Transverse colon (tissue), 4 donors: Measurements from ENCODE around the gene SP6. TPM values are rescaled to one million over a fixed set of nuclear protein-coding genes. Genes with fewer than 3 reads are reported as not detected.

ENCODE experiments used
- DNase-seq: peaks from one replicate; pipeline ENCODE4 v3.0.0-alpha.2; 2019
- H3K27ac ChIP-seq, 4 donors: fragments of 200-600 bp; sonication (generic); 2 replicates each; pipeline ENCODE4 v1.5.1; 2016 to 2018; ENCODE audit warnings: inconsistent platforms in 4 of 4
- H3K27me3 ChIP-seq: fragments of 200-600 bp; sonication (generic); 2 replicates; pipeline ENCODE4 v1.5.1; 2017; ENCODE audit warnings: inconsistent platforms
- H3K36me3 ChIP-seq, 4 donors: fragments of 200-600 bp; sonication (generic); 2 replicates each; pipeline ENCODE4 v1.5.1; 2017 to 2019; ENCODE audit warnings: inconsistent platforms in 4 of 4
- H3K4me1 ChIP-seq, 4 donors: fragments of 200-600 bp; sonication (generic); 2 replicates each; pipeline ENCODE4 v1.5.1; 2017 to 2020; ENCODE audit warnings: inconsistent platforms in 4 of 4
- H3K4me3 ChIP-seq, 4 donors: fragments of 200-600 bp; sonication (generic); 1 replicate in 1 of 4; 2 replicates in 3 of 4; pipeline versions ENCODE4 v1.5.1 to v1.6.1; 2017 to 2019; ENCODE audit warnings: inconsistent platforms in 4 of 4
- H3K9me3 ChIP-seq, 2 donors: fragments of 200-600 bp; sonication (generic); 2 replicates each; pipeline ENCODE4 v1.5.1; 2017 to 2019; ENCODE audit warnings: inconsistent platforms in 2 of 2
- EP300 ChIP-seq: sonication (generic); formaldehyde crosslinking; IDR thresholded peaks from one replicate; pipeline ENCODE4 v1.6.1; 2017; ENCODE audit warnings: antibody characterized with exemption, low read depth
- POLR2A ChIP-seq: fragments of 450-650 bp; IDR thresholded peaks from one replicate; pipeline ENCODE4 v1.6.1; 2016; ENCODE audit warnings: antibody characterized with exemption, mild to moderate bottlenecking, moderate library complexity
- POLR2AphosphoS5 ChIP-seq, 3 donors: sonication (generic); formaldehyde crosslinking; IDR thresholded peaks; one replicate each; pipeline ENCODE4 v1.6.1; 2016; ENCODE audit warnings: antibody characterized with exemption in 3 of 3
- WGBS, 2 donors: methylation state at CpG; one replicate each; pipeline ENCODE4 v1.1.5; 2018; ENCODE audit warnings: low coverage in 1 of 2; 5-methylcytosine and 5-hydroxymethylcytosine counted together
- in situ Hi-C, 4 donors: fragments of 200-750 bp; cut with MboI; loops; one replicate each; pipeline versions ENCODE4 v1.15.0 to v1.15.1; 2017; ENCODE audit warnings: low sequenced_read_pairs in 3 of 4, low pct_ligation_motif_present in 1 of 4, low pct_unique_long_range_greater_than_20kb in 1 of 4
- intact Hi-C: fragments of 100-400 bp; cut with DNase I; formaldehyde crosslinking; loops from one replicate; pipeline ENCODE4 v1.15.1; 2023; ENCODE audit warnings: low total_unique reads
- total RNA-seq, 4 donors: library from RNA; depleted of rRNA; stranded (reverse); fragments of >200 nt; gene quantifications; one replicate each; pipeline ENCODE4 v1.1.0, GENCODE V29; 2016
- TF ChIP-seq, protein P1 (sequence below), 5 experiments: fragments of 200-600 bp in 3 of 5; fragments of 450-650 bp in 2 of 5; sonication (generic) in 3 of 5; IDR thresholded peaks; 1 replicate in 2 of 5; 2 replicates in 3 of 5; pipeline ENCODE4 v1.5.1; 2016 to 2017; ENCODE audit warnings: antibody characterized with exemption in 5 of 5, inconsistent platforms in 3 of 5, mild to moderate bottlenecking in 2 of 5, moderate library complexity in 1 of 5

Gene SP6
- total RNA-seq, 4 donors from 2014 or later = 0.40 to 5.9 (median 4.9) TPM

DNA sequence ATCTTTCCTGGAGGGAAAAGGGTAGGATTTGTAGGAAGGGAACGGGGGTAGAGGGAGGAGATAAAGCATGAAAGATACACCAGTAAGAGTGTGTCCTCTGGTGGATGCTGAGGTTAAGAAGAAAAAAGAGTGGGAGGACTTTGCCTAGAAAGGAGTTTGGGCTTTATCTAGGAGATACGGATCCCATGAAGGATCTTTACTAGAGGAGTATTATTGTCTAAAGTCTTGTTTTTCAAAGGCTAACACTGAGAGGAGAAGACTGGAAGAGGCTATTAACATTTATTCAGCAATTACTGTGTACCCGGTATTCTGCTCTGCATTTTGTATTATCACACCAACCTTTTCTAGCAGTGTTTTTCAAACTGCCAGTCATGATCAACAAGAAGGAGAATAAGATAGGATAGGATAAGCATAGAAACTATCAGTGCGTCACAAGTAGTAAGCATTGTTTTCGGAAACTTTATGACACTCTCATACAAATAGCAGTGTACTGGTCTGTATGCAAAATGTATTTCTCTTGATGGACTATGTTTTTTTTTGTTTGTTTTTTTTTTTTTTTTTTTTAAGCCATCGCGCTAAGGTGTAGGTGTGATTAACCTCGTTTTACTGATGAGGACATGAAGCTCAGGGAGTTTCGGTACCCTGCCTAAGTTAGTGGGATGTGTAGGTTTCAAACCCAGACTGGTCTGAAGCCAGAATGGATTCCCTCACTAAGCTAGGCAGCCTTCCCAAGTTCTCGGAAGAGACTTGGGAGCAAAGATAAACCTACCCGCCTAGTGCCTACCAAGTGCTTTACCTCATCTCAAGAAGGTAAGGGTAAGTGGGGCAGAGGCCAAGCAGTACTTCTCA is 43.8 kb upstream of the SP6 start:
- Histone ChIP-seq H3K9me3 (no peaks in the 10 kb centered on the region), H3K36me3 (no peaks in the 10 kb centered on the region), H3K27ac (peak overlapping the region; percentile 91 to 98 (median 93)), H3K4me3 (peak overlapping the region; percentile 60 to 75 (median 66)), H3K4me1 (peaks cover 5 to 27% (median 19%) of the 10 kb centered on the region in 4 donors), H3K27me3 (no peaks in the 10 kb centered on the region)
- in situ Hi-C loops = loop anchor here in 2 of 4 donors (5.0 kb wide), 1 partner anchor 52 kb away; the partner anchor contains the start of gene SCRN2 (in 2 of the 2)
- no peak for DNase-seq
- intact Hi-C loops = no loop called here
- TF ChIP-seq, protein P1, sequence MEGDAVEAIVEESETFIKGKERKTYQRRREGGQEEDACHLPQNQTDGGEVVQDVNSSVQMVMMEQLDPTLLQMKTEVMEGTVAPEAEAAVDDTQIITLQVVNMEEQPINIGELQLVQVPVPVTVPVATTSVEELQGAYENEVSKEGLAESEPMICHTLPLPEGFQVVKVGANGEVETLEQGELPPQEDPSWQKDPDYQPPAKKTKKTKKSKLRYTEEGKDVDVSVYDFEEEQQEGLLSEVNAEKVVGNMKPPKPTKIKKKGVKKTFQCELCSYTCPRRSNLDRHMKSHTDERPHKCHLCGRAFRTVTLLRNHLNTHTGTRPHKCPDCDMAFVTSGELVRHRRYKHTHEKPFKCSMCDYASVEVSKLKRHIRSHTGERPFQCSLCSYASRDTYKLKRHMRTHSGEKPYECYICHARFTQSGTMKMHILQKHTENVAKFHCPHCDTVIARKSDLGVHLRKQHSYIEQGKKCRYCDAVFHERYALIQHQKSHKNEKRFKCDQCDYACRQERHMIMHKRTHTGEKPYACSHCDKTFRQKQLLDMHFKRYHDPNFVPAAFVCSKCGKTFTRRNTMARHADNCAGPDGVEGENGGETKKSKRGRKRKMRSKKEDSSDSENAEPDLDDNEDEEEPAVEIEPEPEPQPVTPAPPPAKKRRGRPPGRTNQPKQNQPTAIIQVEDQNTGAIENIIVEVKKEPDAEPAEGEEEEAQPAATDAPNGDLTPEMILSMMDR (IDR thresholded peaks at IDR 0.05) = no peak
- TF ChIP-seq POLR2A (no peak), POLR2AphosphoS5 (IDR thresholded peaks at IDR 0.05) (no peak), EP300 (no peak)
- 28 to 38% methylated on average over 9 to 11 of the region's 11 CpGs for WGBS, 2 donors

- H3K27ac ChIP-seq = no peak overlapping the region
- peaks cover 0 to 13% (median 8%) of the 10 kb centered on the region in 4 donors for H3K4me1 ChIP-seq
- H3K36me3 ChIP-seq = no peaks in the 10 kb centered on the region
- H3K27me3 ChIP-seq = no peaks in the 10 kb centered on the region
- H3K9me3 ChIP-seq = no peaks in the 10 kb centered on the region
- TF ChIP-seq POLR2A = no peak
- TF ChIP-seq POLR2AphosphoS5 (IDR thresholded peaks at IDR 0.05) = no peak
- TF ChIP-seq, protein P1 (IDR thresholded peaks at IDR 0.05) = no peak
- TF ChIP-seq EP300 = no peak
- WGBS, 2 donors = 67 to 78% methylated on average over 3 to 4 of the region's 4 CpGs
- DNase-seq = no peak
- H3K4me3 ChIP-seq = no peak overlapping the region
- in situ Hi-C loops (loop anchor here in 2 of 4 donors (5.0 kb wide), 1 partner anchor 49 kb away; the partner anchor contains the start of gene SCRN2 (in 2 of the 2)), intact Hi-C loops (loop anchor here (2.0 kb wide), 1 partner anchor 49 kb away; no protein-coding TSS in a partner anchor)
Measured at GRCh38 chr17:47891545-47892088, 40.7 kb upstream of the SP6 start.

DNA sequence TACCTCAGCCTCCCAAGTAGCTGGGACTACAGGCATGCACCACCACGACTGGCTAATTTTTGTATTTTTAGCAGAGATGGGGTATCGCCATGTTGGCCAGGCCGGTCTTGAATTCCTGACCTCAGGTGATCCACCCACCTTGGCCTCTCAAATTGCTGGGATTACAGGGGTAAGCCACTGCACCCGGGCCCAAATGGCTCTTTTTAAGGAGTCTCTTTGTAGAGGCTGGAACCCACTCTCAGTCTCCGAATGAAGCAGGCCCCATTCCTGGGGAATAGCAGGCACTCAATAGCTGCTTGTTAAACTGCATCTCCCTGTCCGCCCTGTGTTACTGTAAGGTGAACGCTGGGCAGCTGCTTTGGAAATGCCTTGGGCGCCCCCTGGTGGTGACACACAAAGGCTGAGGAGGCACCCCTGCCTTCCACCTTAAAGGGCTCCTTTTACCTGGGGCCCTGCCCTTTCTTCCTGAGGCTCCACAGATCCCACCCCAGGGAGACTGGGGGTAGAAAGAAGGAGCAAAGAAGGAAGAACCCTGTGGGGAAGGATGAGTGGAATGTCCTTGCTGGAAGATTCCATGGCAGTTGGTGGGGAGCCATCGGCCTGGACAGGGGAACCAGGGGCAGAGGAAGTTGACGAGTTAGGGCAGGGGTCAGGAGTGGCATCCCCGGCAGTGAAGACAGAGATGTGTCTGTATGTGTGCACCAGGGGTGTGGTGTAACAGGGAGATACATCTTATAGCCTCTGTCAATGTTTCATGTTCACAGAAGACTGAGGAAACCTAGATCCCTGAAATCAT is 39.0 kb upstream of the SP6 start:
- Histone ChIP-seq H3K4me1 (peaks cover 7 to 30% (median 18%) of the 10 kb centered on the region in 4 donors), H3K36me3 (no peaks in the 10 kb centered on the region), H3K27me3 (no peaks in the 10 kb centered on the region), H3K9me3 (no peaks in the 10 kb centered on the region), H3K27ac (no peak overlapping the region), H3K4me3 (no peak overlapping the region)
- no peak for TF ChIP-seq EP300
- no peak for TF ChIP-seq POLR2A
- no peak for TF ChIP-seq POLR2AphosphoS5 (IDR thresholded peaks at IDR 0.05)
- TF ChIP-seq, protein P1 (IDR thresholded peaks at IDR 0.05) = peak; percentile 97 to 98 (median 97)
- in situ Hi-C loops = loop anchor here in 3 of 4 donors (5.0 kb wide), 1 partner anchor 48 kb away; the partner anchor contains the start of gene SCRN2 (in 3 of the 3)
- DNase-seq = peak; percentile 93
- intact Hi-C loops = loop anchor here (2.0 kb wide), 1 partner anchor 47 kb away; no protein-coding TSS in a partner anchor
- 35 to 77% methylated on average over 2 to 11 of the region's 11 CpGs for WGBS, 2 donors
